GM21515 (cell line): ENCODE results near the gene CLCA1.

Experiments used
- ATAC-seq: cut with Tn5 transposase; IDR thresholded peaks from one replicate; pipeline ENCODE4 v1.9.1; 2021; ENCODE audit not compliant: unreplicated experiment

Gene CLCA1

DNA sequence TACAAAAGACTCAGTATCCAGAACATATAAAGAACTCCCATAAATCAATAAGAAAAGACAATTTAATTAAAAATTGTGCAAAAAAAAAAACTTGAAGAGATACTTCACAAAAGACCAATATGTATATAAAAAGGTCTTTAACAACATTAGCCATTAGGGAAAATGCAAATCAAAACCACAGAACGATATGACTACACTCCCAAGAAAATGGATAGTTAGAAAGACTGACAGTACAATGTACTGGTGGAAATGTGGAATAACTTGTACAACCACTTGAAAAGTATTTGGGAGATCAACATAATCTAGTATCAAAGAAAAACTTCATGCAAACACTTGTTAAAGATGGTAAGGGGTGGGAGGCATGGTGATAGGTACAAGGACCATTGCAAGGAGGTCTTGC lies 3.9 kb upstream of the CLCA1 start:
- ATAC-seq, result no peak

DNA sequence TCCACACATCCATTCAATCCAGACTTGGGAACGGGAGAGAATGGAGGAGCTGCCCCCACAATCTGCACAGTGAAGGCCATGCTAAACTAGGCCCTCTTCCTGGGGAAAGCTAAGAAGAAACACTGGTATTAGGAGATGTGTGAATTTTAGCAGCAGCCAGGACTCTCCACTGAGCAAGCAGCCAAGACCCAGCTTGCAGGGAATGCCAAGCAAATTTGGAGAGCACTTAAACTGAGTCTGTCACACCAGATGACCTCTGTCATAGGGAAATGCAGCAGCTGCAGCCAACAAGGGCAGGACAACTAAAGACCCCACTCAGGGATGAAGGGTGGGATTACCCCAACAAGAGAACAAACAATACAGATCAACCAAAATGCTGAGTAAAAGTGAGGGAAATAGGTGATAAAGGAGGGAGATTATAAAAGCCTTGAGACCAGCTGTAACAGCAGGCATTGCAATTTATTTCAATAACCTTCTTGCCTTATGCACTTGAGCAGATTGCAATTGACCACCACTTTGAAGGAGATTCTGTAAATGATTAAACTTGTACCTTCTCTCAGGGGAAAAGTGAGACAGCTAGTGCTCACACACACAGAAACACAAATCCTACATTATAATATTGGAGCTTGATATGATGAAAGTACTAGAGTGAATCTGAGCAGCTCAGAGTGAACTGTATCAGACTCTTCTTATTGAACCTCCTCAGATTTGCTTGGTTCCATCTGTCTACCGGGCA lies 2.5 kb upstream of the CLCA1 start:
- no peak for ATAC-seq

DNA sequence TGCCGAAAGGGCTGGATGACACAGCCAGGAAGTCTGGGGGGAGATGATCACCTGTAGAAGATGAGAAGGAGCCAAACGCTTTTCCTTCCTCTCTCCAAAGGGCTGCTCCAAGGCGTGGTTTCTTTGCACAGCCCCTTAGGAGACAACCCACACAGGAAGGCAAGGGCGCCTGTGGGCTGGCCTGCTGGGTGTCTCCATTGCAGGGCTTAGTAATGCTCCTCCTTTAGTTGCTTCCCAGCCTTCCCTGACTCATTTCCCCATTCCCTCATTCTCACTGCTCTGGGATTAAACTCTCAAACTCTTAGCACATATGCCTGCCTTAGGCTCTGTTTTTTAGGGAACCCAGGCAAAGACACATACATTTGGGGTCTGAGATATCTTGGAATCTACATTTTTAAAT lies 1.7 kb upstream of the CLCA1 start:
- ATAC-seq, result no peak

DNA sequence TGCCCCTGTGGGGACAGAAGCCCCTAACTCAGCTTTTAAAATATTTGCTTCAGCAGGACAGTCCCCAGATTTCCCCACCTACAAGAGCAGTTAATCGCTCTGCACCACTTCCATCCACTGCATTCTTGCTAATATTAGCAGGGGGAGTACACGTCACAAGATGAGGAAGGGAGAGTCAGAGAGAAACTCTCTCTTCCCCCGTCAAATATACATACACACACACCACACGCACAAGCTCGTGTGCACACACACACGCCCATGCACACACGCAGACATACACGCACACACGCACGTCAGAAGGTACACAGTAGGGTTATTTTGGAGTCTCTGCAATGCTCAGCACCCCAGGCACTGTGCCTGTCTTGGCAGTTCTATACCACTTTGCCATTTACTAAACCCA lies 2.1 kb downstream of the CLCA1 start:
- no peak for ATAC-seq

DNA sequence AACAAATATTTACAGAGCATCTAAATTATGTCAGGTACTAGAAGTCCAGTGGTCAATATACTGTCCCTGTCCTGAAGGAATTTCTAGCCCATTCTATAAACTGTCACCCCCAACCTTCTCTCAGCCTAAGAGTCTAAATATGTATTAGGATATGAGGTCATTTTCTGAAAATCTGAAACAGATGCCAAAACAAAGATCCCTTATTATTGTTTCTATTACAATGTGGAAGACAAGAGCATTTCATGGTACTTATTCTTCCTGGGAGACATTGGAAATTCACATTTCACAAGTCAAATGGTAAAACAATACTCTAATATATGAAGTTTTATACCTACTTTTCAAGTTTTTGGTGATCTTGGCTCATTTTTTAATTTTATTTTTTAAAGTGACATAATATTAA lies 2.6 kb downstream of the CLCA1 start:
- no peak for ATAC-seq

DNA sequence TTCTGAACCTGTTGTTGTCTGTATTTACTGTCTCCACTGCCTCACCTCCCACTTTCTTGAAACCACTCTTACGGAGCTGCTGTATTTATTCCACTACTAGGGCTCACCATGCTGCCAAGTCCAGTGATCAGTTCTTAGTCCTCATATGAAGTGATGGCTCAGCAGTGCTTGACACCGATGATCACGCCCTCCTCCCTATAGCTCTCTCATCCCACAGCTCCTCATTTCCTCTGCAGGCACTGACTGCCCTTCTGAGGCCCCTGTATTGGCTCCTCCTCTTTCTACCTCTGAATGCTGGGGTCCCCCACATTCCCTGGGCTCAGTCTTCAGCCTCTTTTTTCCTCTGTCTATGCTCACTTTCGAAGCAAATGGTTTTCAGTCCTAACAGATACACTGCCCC lies 3.4 kb downstream of the CLCA1 start:
- ATAC-seq, result no peak

DNA sequence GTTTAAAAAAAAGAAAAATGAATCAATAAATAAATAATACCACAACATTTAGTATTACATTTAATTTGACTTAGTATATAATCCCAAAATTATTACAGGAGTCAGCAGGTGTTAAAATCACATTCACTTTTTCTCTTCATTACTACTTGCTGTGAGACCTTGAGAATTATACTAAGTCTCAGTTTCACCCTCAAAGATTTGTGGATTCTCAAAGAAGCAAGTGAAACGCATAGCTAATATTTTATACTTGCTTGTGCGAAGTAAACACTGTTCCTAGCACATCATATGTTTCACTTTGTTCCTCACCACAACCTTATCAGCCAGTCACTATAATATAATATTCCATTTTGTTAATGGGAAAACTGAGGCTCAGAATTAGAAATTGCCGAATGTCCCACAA lies 4.0 kb downstream of the CLCA1 start:
- peak; percentile 64 for ATAC-seq

DNA sequence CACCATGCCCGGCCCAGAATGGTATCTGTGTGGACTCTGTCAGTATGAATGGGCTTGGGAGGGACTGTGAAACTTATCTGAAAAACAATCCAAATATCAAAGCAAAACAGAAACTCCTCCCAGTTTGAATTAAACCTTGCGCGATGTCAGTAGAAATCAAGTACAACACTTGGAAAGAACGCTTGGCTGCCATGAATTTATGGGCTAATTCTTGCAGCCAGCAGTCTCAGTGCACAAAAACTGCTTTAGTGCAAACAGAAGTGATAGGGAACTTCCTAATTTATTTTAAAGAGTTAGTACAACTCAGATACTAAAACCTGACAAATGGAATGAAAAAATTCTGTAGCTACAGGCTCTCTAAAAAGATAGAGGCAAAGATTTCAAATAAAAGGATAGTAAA lies 8.5 kb downstream of the CLCA1 start:
- no peak for ATAC-seq

DNA sequence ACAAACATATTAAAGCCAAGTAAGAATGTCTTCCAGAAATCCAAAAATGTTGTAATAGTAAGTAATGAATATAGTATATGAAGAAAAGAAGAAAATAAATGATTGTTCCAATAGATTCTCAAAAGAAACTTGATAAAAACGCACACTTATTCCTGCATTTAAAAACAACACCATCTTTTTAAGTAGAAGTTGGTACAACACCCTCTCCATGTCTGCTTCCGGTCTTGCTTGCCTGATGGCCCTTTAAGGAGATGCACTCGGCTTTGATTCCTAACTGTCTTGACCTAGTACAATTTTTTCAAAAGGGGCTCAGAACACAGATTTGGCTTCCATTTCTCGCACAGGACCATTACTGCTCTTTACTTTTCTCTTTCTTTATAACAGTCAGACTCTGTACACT lies 9.0 kb downstream of the CLCA1 start:
- no peak for ATAC-seq

DNA sequence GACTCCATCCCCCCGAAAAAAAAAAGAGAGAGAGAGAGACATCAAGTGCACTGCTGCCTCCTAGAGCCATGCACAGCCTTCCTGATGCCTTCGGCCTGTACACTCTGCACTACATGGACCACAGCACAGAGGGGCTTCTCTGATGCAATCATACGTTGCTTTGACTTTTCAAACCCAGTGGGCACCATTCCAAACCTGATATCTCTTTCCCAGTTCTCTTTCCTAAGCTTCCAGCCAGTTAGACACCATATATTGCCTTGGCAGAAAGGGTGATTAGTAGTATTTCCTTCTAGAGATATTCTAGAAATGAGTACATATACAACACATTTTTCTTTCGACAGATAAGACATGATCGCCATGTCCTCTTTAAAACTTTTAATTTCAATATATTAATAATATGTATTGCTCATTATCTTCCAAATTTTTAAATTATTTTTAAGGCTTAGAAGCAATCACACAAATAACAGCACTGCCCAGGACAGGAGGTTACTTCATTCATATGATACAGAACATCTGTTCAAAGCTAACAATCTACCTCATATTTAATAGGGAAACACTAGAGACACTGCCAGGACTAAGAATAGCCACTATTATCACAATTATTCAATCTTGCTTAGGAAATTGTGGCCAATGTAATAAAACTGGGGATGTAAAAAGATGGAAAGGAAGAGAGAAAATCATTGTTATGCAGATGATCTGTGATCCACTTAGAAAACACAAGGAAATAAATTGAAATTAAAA lies 9.9 kb downstream of the CLCA1 start:
- no peak for ATAC-seq

DNA sequence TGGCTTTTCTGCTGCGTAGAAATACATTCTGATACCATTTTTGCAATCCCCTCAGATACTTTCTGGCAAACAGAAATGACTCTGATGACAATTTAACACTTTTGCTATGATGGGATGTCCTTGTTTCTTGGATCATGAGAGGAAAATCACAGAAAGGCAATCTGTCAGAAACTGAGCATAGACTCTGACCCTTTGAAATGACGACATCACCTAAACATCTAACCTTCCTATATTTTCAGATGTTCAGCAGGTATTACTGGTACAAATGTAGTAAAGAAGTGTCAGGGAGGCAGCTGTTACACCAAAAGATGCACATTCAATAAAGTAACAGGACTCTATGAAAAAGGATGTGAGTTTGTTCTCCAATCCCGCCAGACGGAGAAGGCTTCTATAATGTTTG lies 13.2 kb downstream of the CLCA1 start:
- ATAC-seq, result no peak

DNA sequence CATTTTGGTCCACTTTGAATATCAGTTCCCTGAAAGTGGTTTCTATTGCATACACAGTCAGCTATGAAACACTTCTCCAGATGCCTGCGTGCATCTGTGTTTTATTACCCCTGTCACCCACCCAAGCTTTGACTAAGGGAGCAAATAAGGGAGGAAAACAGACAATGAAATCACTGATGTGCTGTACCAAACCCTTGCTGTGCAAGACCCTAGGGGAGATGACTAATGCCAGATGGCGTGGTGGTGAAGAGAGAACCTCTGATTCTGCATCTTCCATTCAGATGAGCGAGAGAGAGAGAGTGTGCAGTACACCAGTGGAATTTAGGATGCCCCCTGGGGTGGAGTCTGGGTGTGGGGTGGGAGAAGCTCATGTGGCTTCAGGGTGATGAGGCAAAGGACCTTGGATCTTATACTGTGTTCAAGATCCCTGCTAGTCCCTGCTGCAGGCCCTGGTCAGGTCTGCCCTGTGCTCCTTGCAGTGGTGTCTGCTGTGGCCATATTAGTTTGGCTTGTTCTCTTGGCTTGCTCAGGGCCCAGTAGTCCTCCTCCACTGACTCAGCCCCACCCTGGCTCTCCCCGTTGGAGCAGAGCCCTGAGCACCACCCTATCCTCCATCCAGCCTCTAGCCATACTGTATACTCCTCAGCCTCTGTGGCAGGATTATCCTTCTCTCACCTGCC lies 18.5 kb downstream of the CLCA1 start:
- ATAC-seq, result no peak

DNA sequence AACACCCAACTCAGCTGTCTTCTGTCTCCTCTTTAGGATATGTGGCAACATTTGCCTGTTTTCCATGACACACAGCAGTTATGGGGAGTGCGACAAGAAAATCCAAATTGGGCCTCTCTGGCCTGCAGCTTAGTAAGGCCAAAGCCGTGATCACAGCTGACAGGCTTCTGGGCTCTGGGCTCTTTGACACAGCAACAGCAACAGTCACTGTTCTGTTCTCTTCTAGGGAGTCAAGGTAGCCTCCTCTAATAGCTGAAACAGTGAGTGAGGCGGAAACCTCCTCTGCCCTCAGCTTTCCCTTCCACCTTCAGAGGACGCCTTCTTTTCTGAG lies 19.0 kb downstream of the CLCA1 start:
- ATAC-seq, result no peak

DNA sequence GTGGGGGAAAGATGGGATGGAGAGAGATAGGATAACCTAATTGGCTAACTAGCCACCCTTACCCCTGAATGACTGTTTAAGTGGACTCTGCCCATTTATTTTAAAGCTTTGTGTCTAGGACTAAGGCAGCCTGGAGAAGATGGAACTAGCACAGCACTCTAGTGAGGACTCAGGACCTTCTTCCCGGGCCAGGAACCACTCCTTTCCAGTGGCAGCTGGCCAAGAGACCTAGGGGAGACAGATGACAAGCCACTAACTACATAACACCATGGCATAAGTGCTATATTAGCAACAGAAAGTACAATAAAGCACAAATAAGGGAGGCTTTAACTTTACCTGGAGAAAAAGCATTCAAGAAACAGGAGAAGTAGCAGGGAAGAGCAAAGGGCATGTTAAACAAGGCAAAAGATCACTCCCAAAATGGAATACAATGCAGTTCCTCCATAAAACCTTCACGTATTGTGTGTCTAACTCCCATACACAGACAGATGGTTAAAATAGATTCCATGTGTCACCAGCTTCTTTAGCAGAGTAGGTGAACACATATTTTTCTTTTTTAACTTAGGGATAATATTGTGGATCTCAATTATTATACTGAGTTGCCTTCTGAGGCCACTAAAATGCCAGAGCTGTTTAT lies 20.6 kb downstream of the CLCA1 start:
- no peak for ATAC-seq

DNA sequence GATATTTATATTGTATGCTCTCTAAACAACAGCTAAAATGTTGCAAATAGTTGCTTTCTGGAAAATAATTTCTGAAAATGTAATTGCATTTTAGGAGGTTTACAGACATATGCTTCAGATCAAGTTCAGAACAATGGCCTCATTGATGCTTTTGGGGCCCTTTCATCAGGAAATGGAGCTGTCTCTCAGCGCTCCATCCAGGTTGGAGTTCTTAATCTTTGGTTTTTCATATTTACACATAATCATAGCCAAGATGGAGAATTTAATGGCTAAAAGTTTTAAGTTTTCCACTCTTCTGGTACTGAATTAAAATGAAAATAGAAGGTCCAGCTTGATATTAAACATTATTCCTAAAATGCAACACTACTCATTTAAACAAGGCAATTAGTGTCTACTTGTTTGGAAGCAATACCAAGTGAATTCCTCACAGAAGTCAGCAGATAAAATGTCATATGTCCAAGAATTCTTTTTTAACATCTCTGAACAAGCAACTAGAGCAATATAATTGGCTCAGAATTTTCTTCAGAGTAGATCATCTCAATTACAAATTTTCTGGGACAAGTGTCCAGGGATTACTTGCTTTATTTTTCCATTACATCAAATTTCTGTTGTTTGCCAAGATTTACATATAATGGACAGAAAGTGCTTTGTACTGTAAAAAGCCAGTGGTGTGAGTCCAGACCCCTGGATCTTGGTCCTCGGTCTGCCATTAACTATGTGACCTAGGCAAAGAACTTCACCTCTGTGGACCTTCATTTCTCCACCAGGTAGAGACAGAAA lies 22.6 kb downstream of the CLCA1 start:
- no peak for ATAC-seq

DNA sequence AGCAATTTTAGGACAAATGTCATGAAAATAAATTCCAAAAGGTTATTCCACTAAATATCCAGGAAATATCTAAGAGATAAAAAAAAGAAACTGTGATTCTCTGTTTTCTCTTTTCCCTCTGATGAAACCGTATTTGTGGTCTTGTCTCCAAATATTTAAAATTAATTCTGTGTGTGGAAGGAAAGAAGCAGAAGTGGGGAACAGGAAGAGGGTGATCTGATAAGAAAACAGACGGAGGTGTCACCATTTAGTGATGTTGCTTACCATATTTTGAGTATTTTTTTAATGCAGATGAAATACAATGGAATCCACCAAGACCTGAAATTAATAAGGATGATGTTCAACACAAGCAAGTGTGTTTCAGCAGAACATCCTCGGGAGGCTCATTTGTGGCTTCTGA lies 29.6 kb downstream of the CLCA1 start:
- no peak for ATAC-seq

DNA sequence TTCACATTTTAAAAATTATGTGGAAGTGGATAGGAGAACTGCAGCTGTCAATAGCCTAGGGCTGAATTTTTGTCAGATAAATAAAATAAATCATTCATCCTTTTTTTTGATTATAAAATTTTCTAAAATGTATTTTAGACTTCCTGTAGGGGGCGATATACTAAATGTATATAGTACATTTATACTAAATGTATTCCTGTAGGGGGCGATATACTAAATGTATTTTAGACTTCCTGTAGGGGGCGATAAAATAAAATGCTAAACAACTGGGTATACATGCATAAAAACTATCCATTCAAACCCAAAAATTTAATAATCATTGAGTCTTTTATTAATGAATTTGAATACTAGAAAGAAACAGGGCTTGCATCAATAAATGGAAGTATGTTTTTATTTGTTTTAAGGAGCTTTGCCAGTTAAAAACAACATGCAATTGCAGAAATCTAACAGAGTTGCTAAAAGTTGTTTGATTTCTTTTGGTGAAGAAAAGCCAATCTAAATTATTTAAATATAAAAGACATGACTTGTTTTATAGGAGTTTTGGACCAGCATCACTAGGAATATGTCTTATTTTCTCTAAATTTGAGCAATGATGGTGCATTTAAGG lies 31.4 kb downstream of the CLCA1 start:
- peak; percentile 41 for ATAC-seq

DNA sequence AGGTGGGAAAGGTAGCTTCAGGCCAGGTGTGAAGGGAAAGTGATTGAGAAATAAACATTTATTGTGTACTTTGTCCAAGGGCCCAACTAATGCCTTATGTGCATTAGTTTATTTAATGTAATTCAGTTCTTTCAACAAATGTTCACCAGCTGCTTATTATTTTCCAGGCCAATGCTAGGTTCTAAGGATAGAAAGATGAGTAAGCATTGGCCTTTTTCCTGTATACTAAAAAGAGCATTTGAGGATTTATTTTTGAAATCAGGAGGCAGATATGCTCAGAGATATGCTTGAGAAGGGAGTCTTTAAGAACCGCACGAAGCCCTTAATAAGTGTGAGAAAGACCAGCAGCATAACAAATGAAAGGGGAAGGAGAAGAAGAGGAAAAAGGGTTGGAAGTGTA lies 32.0 kb downstream of the CLCA1 start:
- ATAC-seq, result no peak

DNA sequence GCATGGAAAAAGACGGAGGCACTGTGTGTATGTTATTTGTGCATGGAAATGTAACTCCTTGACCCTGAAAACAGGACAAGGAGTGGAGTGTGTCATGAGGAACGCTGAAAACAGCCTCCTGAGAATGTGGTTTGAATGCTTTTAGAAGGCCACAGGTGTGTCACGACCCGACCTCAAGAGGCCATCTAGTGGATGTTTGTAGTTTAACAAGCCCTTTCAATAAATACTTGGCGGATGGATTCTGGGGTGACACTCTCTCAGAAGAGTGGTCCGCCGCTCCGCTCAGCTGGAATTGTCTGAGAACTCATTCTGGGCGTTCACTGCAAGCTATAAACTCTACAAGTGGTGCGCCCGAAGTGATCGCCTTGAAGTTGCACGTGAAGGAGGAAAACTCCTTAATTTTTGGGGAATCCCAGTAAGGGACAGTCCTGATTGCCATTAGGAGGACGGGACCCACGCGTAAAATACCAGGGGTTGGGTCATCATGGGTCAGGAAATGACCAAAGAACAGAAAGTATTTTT lies 33.5 kb downstream of the CLCA1 start:
- ATAC-seq, result peak; percentile 77

DNA sequence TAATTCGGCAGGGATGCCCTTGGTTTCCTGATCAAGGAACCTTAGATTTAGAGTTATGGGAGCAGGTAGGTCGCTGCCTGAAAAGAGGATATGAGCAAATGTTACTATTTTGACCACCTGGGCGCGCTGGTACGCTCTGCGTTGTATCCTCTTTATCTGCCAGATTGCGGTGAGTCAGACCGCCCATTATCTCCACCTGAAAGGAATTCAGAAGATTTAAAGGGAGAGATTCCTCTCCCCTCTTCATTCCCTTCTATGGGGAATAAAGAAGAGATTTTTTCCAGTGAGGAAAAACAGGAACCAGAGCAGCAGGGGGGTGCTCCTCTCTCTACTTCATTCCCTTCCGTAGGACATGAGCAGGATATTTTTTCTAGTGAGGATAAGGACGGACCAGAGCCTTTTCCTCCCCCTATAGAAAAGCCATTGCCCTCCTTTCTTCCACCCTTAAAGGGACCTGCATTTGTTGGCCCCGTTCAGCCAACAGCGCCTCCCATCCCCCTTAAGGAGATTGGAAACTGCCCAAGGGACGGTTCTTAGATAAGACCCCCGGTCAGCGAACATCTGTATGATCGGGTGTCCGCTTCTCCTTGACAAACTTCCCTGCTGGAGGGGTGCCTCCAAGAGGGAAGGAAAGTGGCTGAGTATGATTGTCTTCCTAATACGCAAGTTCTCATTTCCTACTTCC lies 34.1 kb downstream of the CLCA1 start:
- ATAC-seq, result no peak
